K562 (cell line): ENCODE measurements around the gene GPR85. TPM values are rescaled to one million over a fixed set of nuclear protein-coding genes. Genes with fewer than 3 reads are reported as not detected.

Source experiments
- ATAC-seq: fragments of 200-7000 bp; cut with Tn5 transposase; 3 replicates; pipeline ENCODE4 v1.9.1; 2020; ENCODE audit warnings: moderate library complexity
- BruUV-seq: library from RNA; stranded (reverse); fragments of 400-500 nt; replicated peaks from 2 replicates; lab custom pipeline; 2021; lab: Mats Ljungman, UMichigan
- CTCF ChIA-PET: fragments of 300-600 bp; formaldehyde crosslinking; extraction: SDS; loops from one replicate; lab custom pipeline; 2021; ENCODE audit warnings: low intra/inter-chr PET ratio; lab: Yijun Ruan, JAX
- POLR2A ChIA-PET: fragments of 300-600, 350-650 bp; sonication (Branson Sonifier 250); formaldehyde crosslinking; extraction: SDS; loops from one replicate; lab custom pipeline; 2021; ENCODE audit warnings: antibody characterized with exemption, inconsistent platforms; lab: Yijun Ruan, JAX
- DNase-seq, 4 experiments: peaks; one replicate each; pipeline versions ENCODE4 v3.0.0 to v3.0.0-alpha.2; 2011 to 2018; ENCODE audit warnings: low spot score in 3 of 4, mixed read lengths in 3 of 4; ENCODE audit errors: extremely low read depth in 1 of 4
- FAIRE-seq: peaks from 2 replicates; lab custom pipeline; 2011; peaks lifted over from hg19 to GRCh38; lab: Jason Lieb, UNC
- H2AFZ ChIP-seq: 2 replicates; pipeline ENCODE4 v1.6.0; 2011; ENCODE audit warnings: low read depth, low read length, control low read depth, inconsistent platforms
- H3K27ac ChIP-seq: fragments of 200-600 bp; 3 replicates; pipeline ENCODE4 v1.8.0; 2011; ENCODE audit warnings: low read depth, mild to moderate bottlenecking, control low read depth, inconsistent platforms, low read length, moderate library complexity, mixed read lengths; ENCODE audit errors: extremely low read depth
- H3K27me3 ChIP-seq, 2 experiments: fragments of 300-600 bp in 1 of 2; 2 replicates in 1 of 2; 3 replicates in 1 of 2; pipeline versions ENCODE4 v1.6.0 to v1.8.0; 2011; ENCODE audit warnings: inconsistent platforms in 2 of 2, low read length in 2 of 2, mild to moderate bottlenecking in 1 of 2, mixed read lengths in 1 of 2, moderate library complexity in 1 of 2; ENCODE audit not compliant: control insufficient read depth in 2 of 2, insufficient read depth in 2 of 2
- H3K36me3 ChIP-seq: fragments of 300-600 bp; 3 replicates; pipeline ENCODE4 v1.8.0; 2011; ENCODE audit warnings: mild to moderate bottlenecking, low read length, inconsistent platforms; ENCODE audit not compliant: control insufficient read depth, insufficient read depth
- H3K4me1 ChIP-seq, 2 experiments: fragments of 200-600 bp in 1 of 2; replicated peaks in 1 of 2; 2 replicates in 1 of 2; 3 replicates in 1 of 2; pipeline versions ENCODE4 v1.5.1 to v1.8.0; 2011; ENCODE audit warnings: inconsistent platforms in 2 of 2, low read length in 2 of 2, mild to moderate bottlenecking in 1 of 2, mixed read lengths in 1 of 2, moderate library complexity in 1 of 2; ENCODE audit not compliant: control insufficient read depth in 2 of 2, insufficient read depth in 2 of 2
- H3K4me2 ChIP-seq: 2 replicates; pipeline ENCODE4 v1.6.1; 2011; ENCODE audit warnings: low read length, control low read depth, inconsistent platforms, mixed read lengths; ENCODE audit not compliant: insufficient read depth
- H3K4me3 ChIP-seq: fragments of 200-600 bp; sonication (generic), shearing (Covaris generic); 2 replicates; pipeline ENCODE4 v1.5.1; 2016; ENCODE audit warnings: control low read depth, inconsistent platforms
- H3K79me2 ChIP-seq: fragments of 200-600 bp; 3 replicates; pipeline ENCODE4 v1.8.0; 2011; ENCODE audit warnings: low read length, inconsistent platforms; ENCODE audit not compliant: control insufficient read depth, insufficient read depth
- H3K9ac ChIP-seq, 2 experiments: 2 replicates each; pipeline versions ENCODE4 v1.6.0 to v1.6.1; 2011; ENCODE audit warnings: low read depth in 2 of 2, low read length in 2 of 2, control low read depth in 1 of 2, inconsistent platforms in 1 of 2, mild to moderate bottlenecking in 1 of 2, mixed read lengths in 1 of 2; ENCODE audit not compliant: insufficient read depth in 1 of 2
- H3K9me1 ChIP-seq: one replicate; pipeline ENCODE4 v1.6.0; 2011; ENCODE audit warnings: inconsistent platforms, mild to moderate bottlenecking, low read length, moderate library complexity; ENCODE audit not compliant: control insufficient read depth, insufficient read depth
- H3K9me3 ChIP-seq: replicated peaks from 2 replicates; pipeline ENCODE4 v1.5.1; 2011; ENCODE audit warnings: low read depth, low read length, inconsistent platforms; ENCODE audit not compliant: control insufficient read depth, insufficient read depth
- H4K20me1 ChIP-seq: replicated peaks from 2 replicates; pipeline ENCODE4 v1.6.1; 2011; ENCODE audit warnings: low read length, inconsistent platforms, mixed read lengths; ENCODE audit not compliant: control insufficient read depth, insufficient read depth
- CBX2 ChIP-seq: fragments of 200-600 bp; sonication (generic); IDR thresholded peaks from one replicate; pipeline ENCODE4 v1.6.1; 2012; ENCODE audit warnings: mild to moderate bottlenecking, low read length, inconsistent platforms; ENCODE audit not compliant: insufficient read depth, poor library complexity, severe bottlenecking
- CCAR2 ChIP-seq: fragments of 200-400 bp; formaldehyde crosslinking; IDR thresholded peaks from 2 replicates; pipeline ENCODE4 v1.6.1; 2017; ENCODE audit warnings: mild to moderate bottlenecking, low read depth, low read length
- CGGBP1 ChIP-seq: fragments of 250-450 bp; sonication (Bioruptor Pico); IDR thresholded peaks from 2 replicates; pipeline ENCODE4 v1.9.0; 2021; ENCODE audit warnings: mild to moderate bottlenecking
- CHD4 ChIP-seq: fragments of 200-600 bp; sonication (generic); IDR thresholded peaks from 3 replicates; pipeline ENCODE4 v1.6.1; 2012; ENCODE audit warnings: low read depth, mild to moderate bottlenecking, mixed read lengths, low read length, inconsistent platforms; ENCODE audit not compliant: insufficient read depth, insufficient replicate concordance, poor library complexity, severe bottlenecking
- FOXA3 ChIP-seq, 2 experiments: fragments of 450-650 bp in 1 of 2; sonication (generic) in 1 of 2; formaldehyde crosslinking; IDR thresholded peaks in 1 of 2; conservative IDR thresholded peaks in 1 of 2; 2 replicates each; pipeline versions ENCODE4 v1.4.0 to v1.8.0; 2020 to 2022; ENCODE audit warnings: mild to moderate bottlenecking in 2 of 2, missing genetic modification reagents in 1 of 2
- FOXJ2 ChIP-seq: fragments of 200-800 bp; sonication (Bioruptor generic); IDR thresholded peaks from 2 replicates; pipeline ENCODE4 v1.6.1; 2016; ENCODE audit warnings: missing genetic modification characterization, missing compliant biosample characterization
- LEF1 ChIP-seq: fragments of 450-650 bp; IDR thresholded peaks from 2 replicates; pipeline ENCODE4 v1.6.1; 2016; ENCODE audit warnings: mild to moderate bottlenecking
- MLX ChIP-seq, 2 experiments: fragments of 450-650 bp in 1 of 2; sonication (generic) in 1 of 2; formaldehyde crosslinking; conservative IDR thresholded peaks; 2 replicates each; pipeline versions ENCODE4 v1.4.0 to v1.8.1; 2020 to 2022; ENCODE audit warnings: mild to moderate bottlenecking in 1 of 2, missing genetic modification reagents in 1 of 2
- PML ChIP-seq: IDR thresholded peaks from 2 replicates; pipeline ENCODE4 v1.6.1; 2012; ENCODE audit warnings: low read length, inconsistent platforms
- SP2 ChIP-seq: IDR thresholded peaks from 2 replicates; pipeline ENCODE4 v1.6.1; 2011; ENCODE audit warnings: mild to moderate bottlenecking, low read depth, low read length, moderate library complexity; ENCODE audit not compliant: poor library complexity, severe bottlenecking; ENCODE audit errors: extremely low read depth
- SPI1 ChIP-seq: IDR thresholded peaks from 2 replicates; pipeline ENCODE4 v1.6.1; 2011; ENCODE audit warnings: low read depth, low read length, control low read depth, borderline replicate concordance
- TAF7 ChIP-seq: fragments of 450-650 bp; IDR thresholded peaks from 2 replicates; pipeline ENCODE4 v1.6.1; 2016; ENCODE audit warnings: missing genetic modification characterization, missing compliant biosample characterization
- WHSC1 ChIP-seq: IDR thresholded peaks from one replicate; pipeline ENCODE4 v1.6.1; 2012; ENCODE audit warnings: low read length, control low read depth, inconsistent platforms
- ZNF134 ChIP-seq: fragments of 250-450 bp; sonication (Bioruptor Pico); conservative IDR thresholded peaks from 2 replicates; pipeline ENCODE4 v1.4.0; 2020
- ZNF175 ChIP-seq: fragments of 200-800 bp; sonication (Bioruptor generic); IDR thresholded peaks from 2 replicates; pipeline ENCODE4 v1.6.1; 2016; ENCODE audit warnings: low read depth, mild to moderate bottlenecking, missing genetic modification characterization, missing compliant biosample characterization
- ZNF583 ChIP-seq: fragments of 250-450 bp; sonication (Bioruptor Pico); IDR thresholded peaks from 2 replicates; pipeline ENCODE4 v1.4.0; 2020
- WGBS: fragments of 100-300 bp; shearing (Covaris generic); methylation state at CpG from one replicate; pipeline ENCODE4 v1.1.6; 2016; ENCODE audit warnings: low coverage, mixed read lengths; ENCODE audit not compliant: insufficient coverage; ENCODE audit errors: missing lambda C conversion rate; 5-methylcytosine and 5-hydroxymethylcytosine counted together
- in situ Hi-C: fragments of 300-500 bp; cut with MboI; formaldehyde crosslinking; loops from 4 replicates; pipeline ENCODE4 v1.15.0; 2018; ENCODE audit warnings: inconsistent platforms, mixed read lengths
- intact Hi-C: fragments of 100-400 bp; cut with micrococcal nuclease; formaldehyde crosslinking; loops from 2 replicates; pipeline ENCODE4 v1.14.2; 2022
- polyA plus RNA-seq, 8 experiments: library from polyadenylated mRNA; depleted of rRNA in 4 of 8; stranded (reverse) in 5 of 8; unstranded in 3 of 8; fragments of >200 nt; fragmentation: Nextera tagmentation in 2 of 8; fragmentation: Illumina TruSeq in 1 of 8; extraction: Ambion mirVana in 2 of 8; extraction: Trizol in 1 of 8; gene quantifications; 2 replicates each; pipeline versions ENCODE4 v1.2.1 to v1.2.3, GENCODE V29; 2011 to 2014; ENCODE audit warnings: inconsistent platforms in 1 of 8, missing spikeins in 1 of 8
- total RNA-seq, 7 experiments: library from RNA; depleted of rRNA in 6 of 7; stranded (reverse); fragments of >200 nt in 6 of 7; fragmentation: Illumina TruSeq in 2 of 7; extraction: Trizol in 2 of 7; gene quantifications; 2 replicates each; pipeline versions ENCODE4 v1.2.1 to v1.2.3, GENCODE V29; 2011 to 2021; ENCODE audit warnings: low replicate concordance in 1 of 7

The GPR85 gene
- total and polyA plus RNA-seq, 9 of the 15 experiments (the other 6 are each of a cell fraction or from before 2014, with no cell fraction given): 2.9 to 18.2 (median 4.0) TPM

GRCh38 chr7:113045379-113045778, 41.2 kb downstream of the GPR85 start:
- Histone ChIP-seq H2AFZ (no peak overlapping the region), H3K4me1 (no peaks in the 10 kb centered on the region), H3K4me2 (no peak overlapping the region), H3K36me3 (no peaks in the 10 kb centered on the region), H3K9me1 (no peaks in the 10 kb centered on the region), H3K27me3 (no peaks in the 10 kb centered on the region), H3K4me3 (no peak overlapping the region), H3K9me3 (no peaks in the 10 kb centered on the region), H4K20me1 (no peaks in the 10 kb centered on the region), H3K9ac (no peak overlapping the region), H3K79me2 (no peaks in the 10 kb centered on the region), H3K27ac (no peak overlapping the region)
- ChIA-PET CTCF (no interaction called here), POLR2A (interaction anchor here (0.6 kb wide), 2 partner anchors 37 to 97 kb away, joined by 3 to 4 read pairs; no protein-coding TSS in a partner anchor)
- DNase-seq (peak in 1 of 4 experiments; percentile 10), FAIRE-seq (no peak), ATAC-seq (peak; percentile 56; the same call in 2 of the 3 replicates)
- no TSS peak for BruUV-seq
- TF ChIP-seq ZNF134 (CRISPR knock-in tag) (no peak), PML (no peak), MLX (CRISPR knock-in tag; conservative IDR thresholded peaks at IDR 0.05) (no peak), ZNF175 (CRISPR knock-in tag) (no peak), CGGBP1 (CRISPR knock-in tag) (no peak), CCAR2 (no peak), LEF1 (no peak), CBX2 (no peak), SP2 (no peak), FOXJ2 (tag) (no peak), TAF7 (tag) (no peak), SPI1 (no peak), FOXA3 (CRISPR knock-in tag; conservative IDR thresholded peaks at IDR 0.05 in 1 of 2, IDR thresholded peaks at IDR 0.05 in 1 of 2) (no peak), ZNF583 (no peak), CHD4 (no peak), WHSC1 (no peak)
- in situ Hi-C loops: no loop called here
- intact Hi-C loops: no loop called here
- under 1% methylated on average over 4 of the region's 4 CpGs for WGBS
